Neural crest cell (in vitro differentiated cells): ENCODE data around the gene FKBP1A. TPM values are rescaled to one million over a fixed set of nuclear protein-coding genes. Genes with fewer than 3 reads are reported as not detected.
A peak's percentile ranks its signal among the peaks of the same experiment; 100 is the strongest.

Experiments
- DNase-seq: peaks from one replicate; pipeline ENCODE4 v3.0.0; 2021; ENCODE audit warnings: low read depth, mixed read lengths, low spot score
- H3K27ac Mint-ChIP-seq: one replicate; pipeline ENCODE4 v1.8.0; 2021; ENCODE audit warnings: mild to moderate bottlenecking, mixed read lengths; ENCODE audit not compliant: unreplicated experiment
- H3K27me3 Mint-ChIP-seq: 2 replicates; pipeline ENCODE4 v1.8.0; 2021; ENCODE audit warnings: low read depth, mild to moderate bottlenecking, mixed read lengths
- H3K36me3 Mint-ChIP-seq: 2 replicates; pipeline ENCODE4 v1.8.0; 2021; ENCODE audit warnings: low read depth, mild to moderate bottlenecking, mixed read lengths
- H3K4me1 Mint-ChIP-seq: 2 replicates; pipeline ENCODE4 v1.8.0; 2021; ENCODE audit warnings: mixed read lengths
- H3K4me3 Mint-ChIP-seq: one replicate; pipeline ENCODE4 v1.8.0; 2021; ENCODE audit warnings: mild to moderate bottlenecking, mixed read lengths
- H3K9me3 Mint-ChIP-seq: 2 replicates; pipeline ENCODE4 v1.8.0; 2021; ENCODE audit warnings: mixed read lengths
- total RNA-seq: library from RNA; stranded (reverse); gene quantifications from 2 replicates; pipeline ENCODE4 v1.2.1, GENCODE V29; 2021
- TF ChIP-seq, protein P1 (sequence below): fragments of 200-600 bp; sonication (generic); conservative IDR thresholded peaks from 2 replicates; pipeline ENCODE4 v1.5.0; 2021; ENCODE audit warnings: antibody characterized with exemption, mild to moderate bottlenecking

Gene FKBP1A
- total RNA-seq, 1 donor from 2014 or later = 176 TPM

DNA sequence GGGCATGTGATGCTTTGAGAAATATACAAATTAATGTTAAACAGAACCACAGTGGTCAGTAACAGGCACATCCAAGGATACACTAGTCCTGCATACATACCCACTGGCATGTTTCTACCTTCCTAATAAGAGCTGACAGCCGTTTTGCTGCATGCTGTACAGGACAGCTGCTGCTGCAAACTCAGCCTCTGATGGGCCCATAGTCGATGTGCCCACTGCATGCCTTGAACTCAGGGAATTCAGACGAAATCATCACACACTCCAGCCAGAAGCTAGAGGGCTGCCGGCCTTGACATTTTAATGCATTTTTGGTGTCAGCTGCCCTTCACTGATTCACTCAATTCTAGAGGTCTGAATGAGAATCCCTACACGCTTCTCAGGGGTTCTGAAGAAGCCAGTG lies 29.3 kb downstream of the FKBP1A start:
- no peak overlapping the region for H3K27ac Mint-ChIP-seq
- H3K4me1 Mint-ChIP-seq = no peaks in the 10 kb centered on the region
- H3K9me3 Mint-ChIP-seq = no peaks in the 10 kb centered on the region
- H3K27me3 Mint-ChIP-seq = no peaks in the 10 kb centered on the region
- TF ChIP-seq, protein P1, sequence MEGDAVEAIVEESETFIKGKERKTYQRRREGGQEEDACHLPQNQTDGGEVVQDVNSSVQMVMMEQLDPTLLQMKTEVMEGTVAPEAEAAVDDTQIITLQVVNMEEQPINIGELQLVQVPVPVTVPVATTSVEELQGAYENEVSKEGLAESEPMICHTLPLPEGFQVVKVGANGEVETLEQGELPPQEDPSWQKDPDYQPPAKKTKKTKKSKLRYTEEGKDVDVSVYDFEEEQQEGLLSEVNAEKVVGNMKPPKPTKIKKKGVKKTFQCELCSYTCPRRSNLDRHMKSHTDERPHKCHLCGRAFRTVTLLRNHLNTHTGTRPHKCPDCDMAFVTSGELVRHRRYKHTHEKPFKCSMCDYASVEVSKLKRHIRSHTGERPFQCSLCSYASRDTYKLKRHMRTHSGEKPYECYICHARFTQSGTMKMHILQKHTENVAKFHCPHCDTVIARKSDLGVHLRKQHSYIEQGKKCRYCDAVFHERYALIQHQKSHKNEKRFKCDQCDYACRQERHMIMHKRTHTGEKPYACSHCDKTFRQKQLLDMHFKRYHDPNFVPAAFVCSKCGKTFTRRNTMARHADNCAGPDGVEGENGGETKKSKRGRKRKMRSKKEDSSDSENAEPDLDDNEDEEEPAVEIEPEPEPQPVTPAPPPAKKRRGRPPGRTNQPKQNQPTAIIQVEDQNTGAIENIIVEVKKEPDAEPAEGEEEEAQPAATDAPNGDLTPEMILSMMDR = no peak
- H3K36me3 Mint-ChIP-seq = peaks cover 55% of the 10 kb centered on the region
- no peak overlapping the region for H3K4me3 Mint-ChIP-seq
- no peak for DNase-seq

DNA sequence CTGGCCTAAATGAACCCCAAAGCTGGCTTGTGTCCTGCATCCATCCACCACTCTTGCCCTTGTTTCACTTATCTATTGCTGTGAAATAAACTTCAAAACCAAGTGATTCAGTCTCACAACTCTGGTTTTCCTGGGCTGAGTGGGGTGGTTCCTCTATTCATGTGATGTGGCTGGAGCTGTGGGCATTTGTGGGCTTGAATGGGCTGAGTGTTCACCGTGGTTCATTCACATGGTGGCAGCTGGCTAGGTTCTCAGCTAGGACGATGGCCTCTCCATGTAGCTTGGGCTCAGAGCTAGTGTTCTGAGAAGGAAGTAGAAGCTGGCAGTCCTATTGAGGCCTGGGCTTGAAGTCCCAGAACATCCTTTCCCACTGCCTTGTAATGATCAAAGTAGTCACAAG lies 30.4 kb downstream of the FKBP1A start:
- no peaks in the 10 kb centered on the region for H3K4me1 Mint-ChIP-seq

DNA sequence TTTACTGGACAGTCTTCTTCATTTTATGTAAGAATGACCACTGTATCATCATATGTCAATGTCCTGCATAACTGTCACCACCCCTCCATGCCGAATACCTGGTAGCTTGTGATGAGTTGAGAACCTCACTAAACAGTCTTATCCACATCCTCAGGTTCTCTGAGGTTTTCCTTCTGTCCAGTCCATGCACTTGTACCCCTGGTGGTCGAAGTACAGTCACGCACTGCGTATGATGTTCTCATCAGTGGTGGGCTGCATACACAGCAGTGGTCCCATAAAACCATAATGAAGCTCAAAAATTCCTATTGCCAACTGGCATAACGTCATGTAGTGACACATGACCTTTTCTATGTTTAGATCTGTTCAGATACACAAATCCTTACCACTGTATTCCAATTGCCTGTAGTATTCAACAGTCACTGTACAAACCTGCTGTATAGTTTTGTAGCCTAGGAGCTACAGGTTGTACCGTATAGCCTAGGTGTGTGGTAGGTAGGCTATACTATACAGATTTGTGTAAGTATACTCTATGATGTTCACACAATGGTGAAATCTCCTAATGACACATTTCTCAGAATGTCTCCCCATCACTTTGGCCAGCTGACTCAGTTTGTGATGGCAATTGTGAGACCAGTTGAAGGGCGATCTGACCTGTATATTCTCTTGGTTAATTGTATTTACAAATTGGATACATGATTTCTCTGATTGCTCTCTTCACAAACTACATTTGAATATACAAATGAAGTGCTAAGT lies 32.6 kb downstream of the FKBP1A start:
- H3K9me3 Mint-ChIP-seq = no peaks in the 10 kb centered on the region
- H3K27me3 Mint-ChIP-seq = no peaks in the 10 kb centered on the region
- H3K36me3 Mint-ChIP-seq = peaks cover 48% of the 10 kb centered on the region

More for the DNA sequence above, 30.4 kb downstream of the FKBP1A start:
- H3K36me3 Mint-ChIP-seq = peaks cover 48% of the 10 kb centered on the region
- TF ChIP-seq, protein P1 = no peak
- peak overlapping the region; percentile 19 for H3K27ac Mint-ChIP-seq
- H3K9me3 Mint-ChIP-seq = no peaks in the 10 kb centered on the region
- DNase-seq = no peak
- no peaks in the 10 kb centered on the region for H3K27me3 Mint-ChIP-seq
- no peak overlapping the region for H3K4me3 Mint-ChIP-seq

DNA sequence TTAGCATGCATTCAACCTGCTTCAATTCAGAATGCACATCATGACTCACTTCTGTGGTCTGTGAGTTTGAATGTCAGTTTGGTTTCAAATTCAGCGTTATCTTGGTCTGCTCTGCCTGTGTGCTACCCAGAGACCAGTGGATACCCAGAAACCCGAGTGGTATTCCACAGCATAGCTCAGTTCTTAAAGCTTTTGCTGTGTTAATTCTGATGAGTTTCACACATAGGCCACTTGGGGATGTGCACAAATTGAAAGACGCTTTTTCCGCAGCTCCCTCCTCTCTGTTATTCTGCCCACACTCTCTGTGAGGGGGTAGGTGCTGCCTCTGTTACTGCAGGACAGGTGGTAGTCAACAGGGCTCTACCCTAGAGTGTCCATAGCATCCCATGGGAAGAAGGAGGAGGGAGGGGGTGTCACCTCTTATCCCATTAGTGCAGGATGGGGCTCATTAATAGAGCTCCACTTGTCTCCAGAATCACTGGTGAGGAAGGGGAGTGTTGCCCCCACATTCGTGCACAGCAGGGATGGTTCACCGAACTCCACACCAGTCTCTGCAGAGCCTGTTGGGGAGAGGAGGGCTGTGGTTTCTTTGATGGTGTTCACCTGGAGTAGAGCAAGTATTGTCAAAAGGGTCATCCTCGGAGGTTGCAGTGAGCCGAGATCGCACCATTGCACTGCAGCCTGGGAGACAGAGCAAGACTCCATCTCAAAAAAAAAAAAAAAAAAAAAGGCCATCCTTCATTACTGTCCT lies 34.8 kb downstream of the FKBP1A start:
- no peak for DNase-seq
- Mint-ChIP-seq H3K27ac (no peak overlapping the region), H3K36me3 (peaks cover 60% of the 10 kb centered on the region), H3K4me1 (no peaks in the 10 kb centered on the region), H3K27me3 (no peaks in the 10 kb centered on the region), H3K4me3 (no peak overlapping the region), H3K9me3 (peaks cover 10% of the 10 kb centered on the region)
- TF ChIP-seq, protein P1 = no peak

More for the DNA sequence above, 32.6 kb downstream of the FKBP1A start:
- Mint-ChIP-seq H3K27ac (no peak overlapping the region), H3K4me3 (no peak overlapping the region), H3K4me1 (no peaks in the 10 kb centered on the region)
- TF ChIP-seq, protein P1 = no peak
- no peak for DNase-seq

DNA sequence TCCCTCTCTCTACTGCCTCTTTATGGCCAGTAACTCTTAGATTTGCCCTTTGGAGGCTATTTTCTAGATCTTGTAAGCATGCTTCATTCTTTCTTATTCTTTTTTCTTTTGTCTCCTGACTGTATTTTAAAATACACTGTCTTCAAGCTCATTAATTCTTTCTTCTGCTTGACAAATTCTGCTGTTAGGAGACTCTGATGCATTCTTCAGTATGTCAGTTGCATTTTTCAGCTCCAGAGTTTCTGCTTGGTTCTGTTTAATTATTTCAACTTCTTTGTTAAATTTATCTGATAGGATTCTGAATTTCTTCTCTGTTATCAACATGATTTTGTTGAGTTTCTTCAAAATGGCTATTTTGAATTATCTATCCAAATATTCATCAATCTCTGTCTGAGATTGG lies 38.9 kb downstream of the FKBP1A start:
- Mint-ChIP-seq H3K4me3 (no peak overlapping the region), H3K4me1 (no peaks in the 10 kb centered on the region), H3K27ac (no peak overlapping the region), H3K36me3 (peaks cover 62% of the 10 kb centered on the region), H3K27me3 (no peaks in the 10 kb centered on the region), H3K9me3 (peaks cover 24% of the 10 kb centered on the region)
- TF ChIP-seq, protein P1 = no peak
- DNase-seq = no peak
